COR-L47 (cell line): ENCODE measurements around the gene PRPF19.

Source experiments
- DNase-seq: peaks from one replicate; lab custom pipeline; 2025; lab: John Stamatoyannopoulos, UW

Gene PRPF19

DNA sequence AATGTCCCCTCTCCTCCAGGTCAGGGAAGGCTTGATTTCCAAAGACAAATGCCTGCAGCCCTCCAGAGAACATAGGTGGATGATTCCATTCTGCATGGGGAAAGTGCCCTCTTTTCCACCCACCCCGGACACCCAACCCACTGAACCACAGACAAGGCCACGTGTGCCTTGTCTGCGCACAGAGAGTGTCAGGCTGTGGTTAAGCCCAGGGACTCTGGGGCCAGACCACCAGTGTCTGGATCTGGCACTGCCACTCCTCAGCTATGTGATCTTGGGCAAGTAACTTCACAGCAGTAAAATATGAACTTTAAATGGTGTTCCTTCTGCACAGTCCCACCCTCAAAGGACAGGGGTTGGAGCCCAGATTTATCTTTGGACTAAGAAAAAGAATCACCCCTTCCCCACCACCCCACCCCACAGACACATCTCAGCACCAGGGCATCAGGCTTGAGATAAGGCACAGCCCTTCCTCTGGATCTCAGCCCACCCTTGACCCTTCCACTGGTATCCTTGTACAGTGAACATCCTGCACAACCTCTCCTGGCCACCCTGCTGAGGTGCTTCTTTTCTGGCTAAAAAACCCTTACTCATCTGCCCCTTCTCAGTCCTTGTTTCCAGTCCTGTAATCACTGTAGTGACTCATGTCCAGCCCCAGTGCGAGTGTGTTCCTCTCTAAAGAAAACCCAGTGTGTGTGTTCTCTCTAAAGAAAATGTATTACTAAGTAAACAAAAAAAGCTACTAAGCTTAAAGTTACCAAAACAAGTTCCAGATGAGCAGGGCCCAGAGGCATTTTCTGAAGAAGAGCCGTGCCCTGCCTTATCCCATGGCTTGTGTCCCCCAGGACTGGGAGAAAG lies 48.8 kb downstream of the PRPF19 start:
- no peak for DNase-seq

DNA sequence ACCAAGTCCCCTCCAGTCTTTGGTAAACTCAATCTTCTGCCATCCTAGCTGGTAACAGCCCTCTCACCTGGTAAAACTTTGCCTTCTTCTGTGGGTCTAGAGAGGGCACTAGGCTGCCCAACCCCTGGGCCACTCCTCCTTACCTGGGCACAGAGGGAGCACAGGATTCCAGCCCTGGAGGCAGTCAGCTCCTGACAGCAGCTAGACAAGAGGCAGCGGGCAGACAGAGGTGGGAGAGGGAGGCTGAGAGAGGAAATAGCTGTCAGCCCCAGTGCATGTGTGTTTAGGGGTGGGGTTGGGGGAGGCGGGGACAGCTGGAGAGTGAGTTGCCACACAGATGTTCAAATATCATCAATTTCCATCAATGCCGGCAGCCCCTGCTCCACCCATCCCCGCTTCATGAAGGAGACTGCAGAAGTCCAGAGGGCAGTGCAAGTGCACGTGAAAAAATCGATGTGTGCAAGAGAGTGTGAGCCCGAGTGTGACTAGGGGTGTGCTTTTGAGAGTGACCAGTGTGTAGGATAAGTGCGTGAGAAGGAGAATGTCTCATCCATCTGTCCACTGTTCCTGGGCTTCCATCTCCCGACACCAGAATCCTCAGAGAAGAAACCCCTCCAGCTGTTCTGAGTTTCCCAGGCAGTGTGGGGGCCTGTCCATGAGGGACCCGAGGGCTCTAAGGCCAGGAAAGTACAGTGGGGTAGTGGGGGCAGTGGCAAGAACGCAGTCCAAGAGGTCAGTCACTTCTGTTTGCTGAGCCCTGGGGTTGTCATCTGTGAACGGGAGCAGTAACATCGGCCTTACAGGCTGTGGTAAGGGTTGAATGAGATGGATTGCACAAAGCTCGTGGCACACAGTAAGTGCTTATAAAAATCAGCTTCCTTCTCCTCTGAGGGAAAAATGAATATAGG lies 50.4 kb downstream of the PRPF19 start, which contains the start of gene PTGDR2:
TSS of gene PTGDR2 (minus strand) at position 225 of the 908 bp plus-strand sequence. CDS start 2,228 bp downstream, outside the sequence.
- no peak for DNase-seq

DNA sequence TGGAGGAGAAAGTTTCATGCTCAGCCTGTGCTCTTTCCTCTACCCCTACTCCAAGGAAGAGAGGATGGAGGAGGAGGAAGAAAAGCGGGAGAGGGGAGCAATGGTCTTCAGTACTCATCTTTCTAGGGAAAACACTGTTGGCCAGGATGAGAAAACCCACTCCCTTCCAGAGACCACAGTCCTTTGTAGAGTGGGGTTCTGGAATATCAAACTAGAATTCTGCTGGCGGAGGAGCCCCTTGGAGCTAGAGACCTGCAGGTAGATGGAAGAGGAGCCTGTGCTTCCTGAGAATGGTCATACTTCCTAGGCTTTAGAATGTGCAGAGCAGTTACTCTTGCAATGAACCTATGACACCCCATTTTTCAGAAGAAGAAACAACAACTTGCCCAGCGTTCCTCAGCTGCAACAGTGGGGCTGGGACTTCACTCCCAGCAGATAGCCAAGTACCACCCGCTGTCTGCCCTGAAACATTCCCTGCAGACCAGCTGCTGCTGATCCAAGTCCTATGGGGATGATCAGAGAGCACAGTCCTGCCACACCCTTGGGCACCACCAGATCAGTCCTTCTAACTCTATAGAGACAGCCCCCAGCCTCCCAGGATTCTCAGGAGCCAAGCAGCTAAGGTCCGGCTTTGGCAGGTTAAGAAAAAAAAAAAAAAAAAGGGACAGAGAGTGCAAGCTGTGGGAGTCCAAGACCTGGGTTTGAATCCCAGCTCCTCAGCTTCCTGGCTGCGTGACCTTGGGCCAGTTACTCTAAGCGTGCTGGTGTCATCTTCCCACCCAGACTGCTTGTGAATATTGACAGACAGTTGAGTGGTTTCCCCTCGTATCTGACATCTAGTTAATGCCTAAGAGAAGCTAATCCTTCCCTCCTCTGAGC lies 51.3 kb downstream of the PRPF19 start:
- DNase-seq = no peak

DNA sequence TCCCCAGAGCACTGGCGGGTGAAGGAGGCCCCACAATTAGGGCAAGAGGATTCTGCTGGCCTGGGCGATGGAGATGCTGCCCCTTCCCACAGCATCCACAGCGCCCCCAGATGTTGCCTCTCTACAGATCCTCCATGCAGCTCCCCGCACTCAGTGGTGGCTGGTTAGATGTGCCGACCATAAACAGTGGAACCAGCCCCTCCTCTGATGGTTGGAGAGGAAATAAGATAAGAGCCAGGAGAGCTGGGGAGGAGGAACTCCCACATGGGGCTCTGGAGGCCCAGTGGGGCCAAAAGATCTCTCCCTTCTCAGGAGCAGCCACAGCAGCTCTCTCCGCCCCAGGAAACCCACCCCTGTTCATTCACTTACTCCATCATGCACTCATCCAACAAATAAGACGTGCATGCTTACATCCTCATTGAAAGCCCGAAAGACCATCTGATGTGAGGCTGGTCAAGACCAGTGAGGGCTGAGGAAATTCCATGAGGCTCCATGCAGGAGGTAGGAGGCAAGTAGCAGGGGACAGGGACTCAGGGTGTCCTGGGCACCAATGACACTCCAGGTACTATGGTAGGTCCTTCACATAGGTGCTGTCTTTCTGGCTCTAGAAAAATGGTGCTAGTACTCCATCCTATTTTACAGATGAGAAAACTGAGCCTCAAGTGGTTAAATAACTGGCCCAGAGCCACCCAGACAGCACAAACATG lies 52.1 kb downstream of the PRPF19 start:
- DNase-seq = no peak

DNA sequence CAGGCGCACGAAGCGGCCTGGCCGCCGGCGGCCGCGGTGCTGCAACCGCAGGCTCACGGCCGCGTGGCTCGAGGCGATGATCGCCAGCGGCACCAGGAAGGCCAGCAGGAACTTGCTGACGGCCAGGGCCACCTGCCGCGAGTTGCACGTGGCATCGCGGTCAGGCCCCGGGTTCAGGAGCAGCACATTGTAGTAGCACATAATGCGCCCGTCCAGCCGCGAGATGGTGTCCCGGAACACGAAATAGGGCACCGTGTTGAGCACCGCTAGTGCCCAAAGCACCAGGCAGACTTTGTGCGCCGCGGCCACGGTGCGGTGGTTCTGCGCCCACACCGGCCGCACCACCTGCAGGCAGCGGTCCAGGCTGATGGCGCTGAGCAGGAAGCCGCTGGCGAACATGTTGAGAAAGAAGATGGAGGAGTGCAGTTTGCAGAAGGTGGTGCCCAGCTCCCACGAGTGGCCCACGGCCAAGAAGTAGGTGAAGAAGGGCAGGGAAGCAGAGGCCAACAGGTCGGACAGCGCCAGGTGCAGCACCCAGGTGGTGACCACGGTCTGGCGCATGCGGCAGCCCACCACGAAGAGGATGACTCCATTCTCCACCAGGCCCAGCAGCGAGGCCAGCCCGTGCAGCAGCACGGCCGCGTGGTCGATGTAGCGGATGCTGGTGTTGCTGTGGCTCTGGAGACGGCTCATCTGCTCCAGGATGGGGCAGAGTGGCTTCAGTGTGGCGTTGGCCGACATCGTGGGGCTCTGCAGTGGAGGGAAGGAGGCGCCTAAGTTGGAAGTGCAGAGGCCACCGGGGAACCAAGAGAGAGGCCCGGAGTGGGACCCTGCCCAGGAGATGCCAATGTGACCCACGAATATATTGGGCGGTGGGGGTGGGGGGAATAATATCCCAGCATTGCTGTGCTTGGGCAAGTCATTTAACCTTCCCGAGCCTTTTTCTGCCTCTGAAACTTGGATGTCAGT lies 53.1 kb downstream of the PRPF19 start:
- no peak for DNase-seq

DNA sequence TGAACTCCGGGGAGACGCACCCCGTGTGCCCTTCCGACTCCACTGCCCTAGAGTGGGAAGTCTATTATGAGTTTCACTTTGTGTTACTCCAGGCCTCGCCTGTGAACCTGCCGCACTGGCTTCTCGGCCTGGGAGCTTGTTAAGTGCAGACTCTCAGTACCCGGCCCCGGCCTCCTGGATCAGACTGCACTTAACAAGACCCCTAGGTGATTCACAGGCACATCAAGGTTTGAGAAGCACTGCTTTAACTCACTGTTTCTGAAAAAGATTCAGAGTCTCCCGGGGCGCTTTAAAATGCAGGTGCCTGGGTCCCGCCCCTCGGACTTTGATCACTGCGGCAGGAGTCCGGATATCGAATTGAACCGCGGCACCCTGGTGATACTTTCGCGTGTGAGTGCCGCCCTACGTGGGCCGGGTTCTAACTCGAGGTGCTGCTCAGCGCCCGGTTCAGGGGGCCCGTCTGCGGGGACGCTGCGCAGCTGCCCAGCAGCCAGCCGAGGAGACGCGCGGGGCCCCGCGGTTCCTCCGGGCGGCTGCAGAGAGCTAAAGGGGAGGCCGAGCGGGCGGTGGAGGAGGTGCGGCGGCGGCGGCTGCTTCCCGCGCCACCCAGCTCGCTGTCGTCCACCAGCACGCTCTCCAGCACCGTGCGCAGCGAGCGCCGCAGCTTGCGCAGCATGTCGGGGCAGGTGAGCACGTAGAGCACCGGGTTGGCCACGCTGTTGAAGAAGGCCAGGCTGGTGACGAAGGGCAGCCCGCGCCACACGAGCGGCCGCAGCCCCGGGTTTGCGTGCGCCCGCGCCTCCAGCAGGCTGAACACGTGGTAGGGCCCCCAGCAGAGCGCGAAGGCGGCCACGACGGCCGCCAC lies 54.0 kb downstream of the PRPF19 start:
- DNase-seq = no peak

DNA sequence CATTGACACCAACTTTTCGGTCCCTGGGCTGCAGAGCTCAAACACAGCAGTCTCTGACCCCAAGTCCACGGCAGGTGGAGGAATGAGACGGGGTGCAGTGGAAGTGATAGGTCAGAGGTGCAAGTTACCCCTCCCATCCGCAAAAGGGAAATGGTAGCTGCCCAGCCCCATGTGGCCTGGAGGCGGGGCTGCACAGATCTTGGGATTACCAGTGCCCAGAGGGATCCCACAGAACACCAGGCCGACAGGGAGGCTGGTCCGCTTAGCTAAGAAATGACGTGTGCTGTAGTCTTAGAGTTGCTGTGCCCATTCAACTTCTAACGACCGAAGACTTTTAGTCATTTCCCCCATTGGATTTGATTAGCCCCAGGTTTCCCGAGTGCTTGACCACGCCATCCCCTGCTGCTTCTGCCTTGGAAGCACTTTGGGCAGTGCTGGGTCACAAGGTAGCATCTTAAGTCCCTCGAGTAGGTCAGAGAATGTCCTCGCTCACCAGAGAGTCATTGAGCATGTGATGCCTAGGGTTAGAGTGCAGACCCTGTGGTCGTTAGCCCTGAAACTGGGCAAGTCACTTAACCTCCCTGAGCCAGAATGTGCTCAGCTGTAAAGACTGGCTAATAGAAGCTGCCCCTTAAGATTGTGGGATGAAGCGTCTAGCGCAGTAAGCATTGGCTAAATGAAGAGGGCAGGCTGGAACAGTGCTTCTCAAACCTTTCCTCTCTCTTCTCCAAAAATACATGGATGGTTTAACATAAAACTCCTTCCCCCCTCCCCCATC lies 54.9 kb downstream of the PRPF19 start:
- no peak for DNase-seq

DNA sequence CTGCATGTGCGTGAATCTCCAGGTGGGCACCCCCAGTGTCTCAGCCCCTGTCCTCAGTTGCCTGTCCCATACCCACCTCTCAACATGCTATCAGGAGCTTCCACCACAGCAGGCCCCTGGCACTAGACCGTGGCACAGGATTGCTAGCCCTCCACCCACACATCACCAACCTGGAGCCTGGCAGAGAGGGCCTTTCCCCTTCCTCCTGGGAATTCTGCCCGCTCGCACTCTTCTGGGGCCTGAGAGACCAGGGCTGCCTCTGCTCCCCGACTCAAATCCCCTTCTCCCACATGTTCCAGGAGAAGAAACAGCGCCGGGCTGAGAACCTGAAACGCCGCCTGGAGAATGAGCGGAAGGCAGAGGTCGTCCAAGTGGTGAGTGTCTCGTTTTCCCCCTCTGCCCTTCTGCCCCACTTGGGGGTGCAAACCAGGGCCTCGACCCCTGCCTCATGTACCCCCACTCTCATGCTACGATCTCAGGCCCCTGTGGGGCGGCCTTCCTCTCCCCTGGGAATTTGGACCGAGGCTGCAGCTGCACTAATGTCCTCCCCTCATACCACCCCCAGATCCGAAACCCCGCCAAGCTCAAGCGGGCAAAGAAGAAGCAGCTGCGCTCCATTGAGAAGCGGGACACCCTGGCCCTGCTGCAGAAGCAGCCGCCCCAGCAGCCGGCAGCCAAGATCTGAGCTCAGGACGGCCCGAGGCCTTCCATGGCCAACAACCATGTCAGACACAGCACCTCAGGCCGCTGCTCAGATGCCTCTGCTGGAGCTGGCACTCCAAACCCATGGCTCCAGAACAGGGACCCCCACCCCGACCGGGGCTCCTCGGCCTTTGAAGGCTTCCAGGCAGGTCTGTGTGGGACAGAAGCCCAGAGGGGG lies 56.5 kb downstream of the PRPF19 start:
- no peak for DNase-seq

DNA sequence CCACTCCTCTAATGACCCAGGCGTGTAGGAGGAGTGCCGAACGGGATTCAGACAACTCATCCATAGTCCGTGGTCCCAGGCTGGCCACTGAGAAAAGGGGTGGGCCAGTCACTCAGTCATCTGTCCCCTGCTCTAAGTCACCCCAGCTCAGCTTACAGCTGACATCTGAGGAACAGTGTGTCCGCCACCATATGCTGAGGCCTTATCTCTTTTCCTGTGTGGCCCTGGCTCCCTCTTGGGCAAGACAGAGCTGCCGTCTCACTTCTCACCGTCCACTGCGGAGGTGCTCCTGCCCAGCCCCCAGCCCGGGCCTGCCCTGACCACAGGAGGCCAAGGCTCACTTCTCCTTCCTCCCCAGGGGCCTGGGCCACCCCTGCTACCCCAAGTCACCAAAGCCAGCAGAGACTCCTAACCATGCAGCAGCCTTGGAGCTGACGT lies 57.7 kb downstream of the PRPF19 start:
- no peak for DNase-seq

DNA sequence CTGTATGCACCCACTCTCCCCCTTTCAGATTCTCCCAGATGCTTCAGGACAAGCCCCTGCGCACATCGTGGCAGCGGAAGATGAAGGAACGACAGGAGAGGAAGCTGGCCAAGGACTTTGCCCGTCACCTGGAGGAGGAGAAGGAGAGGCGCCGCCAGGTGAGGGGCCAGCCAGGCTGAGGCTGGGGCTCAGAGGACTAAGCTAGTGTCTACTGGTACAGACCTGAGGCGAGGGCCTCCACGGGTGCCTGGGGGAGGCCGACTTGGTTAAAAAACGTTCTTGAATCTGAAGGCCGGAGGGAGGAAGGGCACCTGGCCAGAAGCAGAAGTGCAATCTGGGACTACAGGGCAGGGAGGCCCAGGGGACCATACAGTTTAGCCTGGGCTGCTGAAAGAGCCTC lies 58.5 kb downstream of the PRPF19 start:
- no peak for DNase-seq

DNA sequence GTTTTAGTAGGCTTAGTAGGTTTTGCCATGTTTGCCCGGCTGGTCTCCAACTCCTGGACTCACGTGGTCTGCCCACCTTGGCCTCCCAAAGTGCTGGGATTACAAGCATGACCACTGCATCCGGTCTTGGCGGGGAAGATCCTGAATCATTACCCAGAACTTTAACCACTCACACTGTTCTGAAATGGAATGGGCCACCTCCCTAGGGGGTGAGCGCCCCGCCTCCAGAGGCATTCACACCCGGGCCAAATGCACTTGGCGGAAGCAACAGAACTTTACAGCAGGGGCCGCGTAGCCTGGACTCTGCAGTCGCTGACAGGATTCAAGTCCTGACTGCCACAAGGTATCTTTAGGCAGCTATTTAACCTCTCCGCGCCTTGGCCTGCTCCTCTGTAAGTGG lies 59.1 kb downstream of the PRPF19 start:
- no peak for DNase-seq

DNA sequence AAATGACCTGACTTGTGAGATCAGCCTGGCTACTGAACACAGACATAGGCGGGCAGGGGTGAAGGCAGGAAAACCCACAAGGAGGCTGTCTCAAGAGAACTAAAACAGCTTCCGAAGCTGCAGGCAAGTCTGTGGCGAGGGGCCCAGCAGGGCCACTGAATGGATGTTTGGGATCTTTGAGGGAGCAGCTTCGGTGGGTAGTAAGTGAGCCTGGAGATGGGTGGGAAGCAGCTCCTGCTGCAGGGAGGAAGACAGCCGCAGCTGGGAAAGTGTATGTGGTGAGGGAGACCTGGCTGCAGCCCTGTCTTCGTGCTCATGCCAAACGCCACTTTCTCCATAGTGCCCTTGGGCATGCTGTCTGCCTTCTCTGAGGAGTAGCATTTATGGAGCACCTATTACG lies 61.0 kb downstream of the PRPF19 start:
- no peak for DNase-seq

DNA sequence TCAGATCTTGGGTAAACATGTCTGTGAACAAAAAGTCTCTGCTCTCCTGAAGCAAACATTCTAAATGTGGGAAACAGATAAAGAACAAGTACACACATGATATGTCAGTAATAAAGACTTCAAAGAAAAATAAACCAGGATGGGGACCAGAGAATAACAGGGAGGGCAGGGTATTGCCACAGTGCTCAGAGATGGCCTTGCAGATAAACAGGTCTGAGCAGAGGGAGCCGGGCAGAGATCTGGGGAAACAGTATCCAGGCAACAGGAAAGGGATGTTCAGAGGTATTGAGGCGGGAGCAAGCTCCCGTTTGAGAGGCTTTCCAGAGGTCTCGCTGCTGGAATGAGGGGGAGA lies 61.5 kb downstream of the PRPF19 start:
- DNase-seq = no peak

DNA sequence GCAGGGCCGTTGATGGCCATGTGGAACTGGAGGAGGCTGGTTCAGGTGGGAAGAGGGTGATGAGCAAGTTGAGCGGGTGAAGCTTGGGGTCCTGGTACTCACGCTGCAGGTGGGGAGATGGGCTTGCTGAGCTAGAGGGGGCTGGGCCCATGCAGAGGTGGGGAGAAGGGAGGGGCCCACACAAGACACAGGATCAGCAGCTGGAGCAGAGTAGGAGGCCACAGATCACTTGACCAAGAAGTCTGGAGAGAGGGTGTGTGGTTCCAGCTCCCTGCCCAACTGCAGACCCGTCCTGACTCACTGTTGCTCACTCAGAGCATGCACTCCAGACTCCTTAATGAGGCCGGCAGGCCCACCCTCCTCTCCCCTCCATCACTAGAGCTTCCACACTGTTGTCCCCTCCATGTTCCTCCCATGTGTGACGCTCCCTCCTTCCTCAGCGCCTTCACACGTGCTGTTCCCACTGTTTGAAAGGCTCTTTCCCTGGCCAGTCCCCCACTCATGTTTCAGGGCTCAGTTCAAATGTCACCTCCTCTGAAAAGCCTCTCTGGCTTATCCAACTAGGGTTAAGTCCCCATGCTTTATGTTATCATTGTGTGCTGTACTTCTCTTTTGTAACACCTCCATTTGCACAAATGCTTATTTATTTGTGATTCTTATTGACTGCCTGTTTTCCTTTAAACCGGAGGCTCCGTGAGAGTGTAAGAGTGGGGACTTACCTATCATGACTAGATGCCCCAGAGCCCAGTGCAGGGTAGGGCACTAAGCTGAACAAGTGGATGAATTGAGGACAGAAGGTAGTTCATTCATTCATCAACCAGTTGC lies 62.1 kb downstream of the PRPF19 start:
- no peak for DNase-seq

DNA sequence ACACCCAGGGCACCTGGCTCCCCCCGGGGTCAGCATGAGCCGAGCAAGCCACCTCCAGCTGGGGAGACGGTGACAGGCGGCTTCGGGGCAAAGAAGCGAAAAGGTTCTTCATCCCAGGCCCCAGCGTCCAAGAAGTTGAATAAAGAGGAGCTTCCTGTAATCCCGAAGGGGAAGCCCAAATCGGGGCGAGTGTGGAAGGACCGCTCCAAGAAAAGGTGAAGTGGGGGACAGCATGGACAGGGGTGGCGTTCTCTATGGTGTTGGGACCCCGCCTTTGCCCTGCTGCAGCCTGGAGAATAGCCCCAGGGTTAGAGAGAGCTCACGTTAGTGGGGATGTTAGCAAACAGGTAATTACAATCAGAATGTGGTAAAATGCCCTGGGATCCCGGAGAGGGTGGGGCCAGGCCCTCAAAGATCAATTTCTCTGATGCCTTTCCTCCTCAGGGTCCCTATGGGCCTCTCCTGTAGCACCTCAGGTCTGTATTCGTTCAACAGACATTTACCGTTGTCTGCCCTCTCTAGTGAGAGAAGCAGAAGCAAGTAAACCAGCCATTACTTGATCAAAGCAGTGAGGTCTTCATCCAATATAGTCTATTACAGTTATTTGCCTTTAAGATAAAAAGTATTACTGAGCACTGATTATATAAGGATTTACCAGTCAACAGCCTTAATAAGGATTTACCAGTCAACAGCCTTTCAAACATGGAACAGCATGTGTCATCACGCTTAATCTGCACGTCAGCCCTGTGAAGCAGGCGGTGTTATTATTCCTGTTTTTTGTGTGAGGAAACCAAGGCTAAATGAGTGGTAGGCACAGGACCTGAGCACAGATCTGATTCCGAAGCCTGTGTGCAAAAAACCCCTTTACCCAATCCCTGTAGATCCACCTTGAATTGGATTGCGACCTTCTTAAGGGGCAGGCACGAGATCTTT lies 63.5 kb downstream of the PRPF19 start:
- DNase-seq = no peak
